Measurements from ENCODE around the gene NAV2. TPM values are rescaled to one million over a fixed set of nuclear protein-coding genes. Genes with fewer than 3 reads are reported as not detected.

NAV2 gene
- total and polyA plus RNA-seq, 4 experiments from 2014 or later = 1.1 to 6.2 (median 4.2) TPM; not detected in 1

- intact Hi-C loops (cut with micrococcal nuclease) = no loop called here
- Histone ChIP-seq H3K27ac (ENCODE audit: low read depth, low read length) (no peak overlapping the region), H3K4me1 (ENCODE audit: insufficient read depth, low read length) (no peaks in the 10 kb centered on the region), H3K36me3 (ENCODE audit: insufficient read depth, low read length) (no peaks in the 10 kb centered on the region), H3K9me3 (ENCODE audit: control insufficient read depth in 1 of 2, low read length in 2 of 2) (no peaks in the 10 kb centered on the region), H3K27me3 (ENCODE audit: insufficient read depth, low read length) (no peaks in the 10 kb centered on the region), H3K4me3 (ENCODE audit: low read length in 2 of 2) (no peak overlapping the region)
- Mint-ChIP-seq H3K4me3 (no peak overlapping the region), H3K27ac (no peak overlapping the region), H3K27me3 (peaks cover 0 to 3% of the 10 kb centered on the region in 2 donors), H3K36me3 (no peaks in the 10 kb centered on the region), H3K9me3 (no peaks in the 10 kb centered on the region), H3K4me1 (no peaks in the 10 kb centered on the region)
- POLR2A ChIA-PET (ENCODE audit: partially characterized antibody) = no interaction called here
- DNase-seq = no peak
- CTCF ChIA-PET (ENCODE audit: partially characterized antibody) = interaction anchor here (1.0 kb wide), 1 partner anchor 10 kb away, joined by 4 read pairs; no protein-coding TSS in a partner anchor
Measured at GRCh38 chr11:19929655-19930054, 217.0 kb downstream of the NAV2 start.

- POLR2A ChIA-PET (ENCODE audit: partially characterized antibody) = no interaction called here
Measured at GRCh38 chr11:19931141-19931770, 218.6 kb downstream of the NAV2 start.

GRCh38 chr11:19931771-19932369 lies 219.2 kb downstream of the NAV2 start:
- Histone ChIP-seq H3K27ac (ENCODE audit: low read depth, low read length) (no peak overlapping the region), H3K4me3 (ENCODE audit: low read length in 2 of 2) (no peak overlapping the region), H3K36me3 (ENCODE audit: insufficient read depth, low read length) (no peaks in the 10 kb centered on the region), H3K27me3 (ENCODE audit: insufficient read depth, low read length) (no peaks in the 10 kb centered on the region), H3K4me1 (ENCODE audit: insufficient read depth, low read length) (no peaks in the 10 kb centered on the region), H3K9me3 (ENCODE audit: control insufficient read depth in 1 of 2, low read length in 2 of 2) (no peaks in the 10 kb centered on the region)
- Mint-ChIP-seq H3K36me3 (no peaks in the 10 kb centered on the region), H3K4me3 (no peak overlapping the region), H3K4me1 (no peaks in the 10 kb centered on the region), H3K27me3 (no peaks in the 10 kb centered on the region), H3K9me3 (no peaks in the 10 kb centered on the region), H3K27ac (no peak overlapping the region)
- no peak for DNase-seq
- intact Hi-C loops (cut with micrococcal nuclease) = no loop called here
- ChIA-PET CTCF (ENCODE audit: partially characterized antibody) (interaction anchor here (0.5 to 1.1 kb wide), 2 partner anchors 18 to 201 kb away, joined by 3 read pairs; no protein-coding TSS in a partner anchor), POLR2A (ENCODE audit: partially characterized antibody) (no interaction called here)

More at GRCh38 chr11:19931141-19931770, 218.6 kb downstream of the NAV2 start:
- Mint-ChIP-seq H3K27me3 (peaks cover 0 to 1% of the 10 kb centered on the region in 2 donors), H3K4me1 (no peaks in the 10 kb centered on the region), H3K27ac (no peak overlapping the region), H3K9me3 (no peaks in the 10 kb centered on the region), H3K4me3 (no peak overlapping the region), H3K36me3 (no peaks in the 10 kb centered on the region)
- Histone ChIP-seq H3K9me3 (ENCODE audit: control insufficient read depth in 1 of 2, low read length in 2 of 2) (no peaks in the 10 kb centered on the region), H3K27me3 (ENCODE audit: insufficient read depth, low read length) (no peaks in the 10 kb centered on the region), H3K4me3 (ENCODE audit: low read length in 2 of 2) (no peak overlapping the region), H3K4me1 (ENCODE audit: insufficient read depth, low read length) (no peaks in the 10 kb centered on the region), H3K36me3 (ENCODE audit: insufficient read depth, low read length) (no peaks in the 10 kb centered on the region), H3K27ac (ENCODE audit: low read depth, low read length) (no peak overlapping the region)
- DNase-seq = no peak
- intact Hi-C loops (cut with micrococcal nuclease) = no loop called here
- CTCF ChIA-PET (ENCODE audit: partially characterized antibody) = interaction anchor here (1.1 kb wide), 1 partner anchor 19 kb away, joined by 3 read pairs; no protein-coding TSS in a partner anchor

- no peak overlapping the region for H3K4me3 ChIP-seq (ENCODE audit: low read length in 2 of 2)
- no peak overlapping the region for H3K27ac Mint-ChIP-seq
- ChIA-PET CTCF (ENCODE audit: partially characterized antibody) (interaction anchor here (0.7 to 1.8 kb wide), 2 partner anchors 9 to 17 kb away, joined by 5 to 6 read pairs; no protein-coding TSS in a partner anchor), POLR2A (ENCODE audit: partially characterized antibody) (no interaction called here)
- DNase-seq = no peak
- H3K36me3 ChIP-seq (ENCODE audit: insufficient read depth, low read length) = no peaks in the 10 kb centered on the region
- H3K4me1 Mint-ChIP-seq = peaks cover 0 to 3% (median 0%) of the 10 kb centered on the region in 4 donors
- no peaks in the 10 kb centered on the region for H3K9me3 ChIP-seq (ENCODE audit: control insufficient read depth in 1 of 2, low read length in 2 of 2)
- no peak overlapping the region for H3K4me3 Mint-ChIP-seq
- H3K36me3 Mint-ChIP-seq = no peaks in the 10 kb centered on the region
- H3K27me3 Mint-ChIP-seq = no peaks in the 10 kb centered on the region
- H3K27me3 ChIP-seq (ENCODE audit: insufficient read depth, low read length) = no peaks in the 10 kb centered on the region
- no peak overlapping the region for H3K27ac ChIP-seq (ENCODE audit: low read depth, low read length)
- H3K9me3 Mint-ChIP-seq = no peaks in the 10 kb centered on the region
- intact Hi-C loops (cut with micrococcal nuclease) = no loop called here
- no peaks in the 10 kb centered on the region for H3K4me1 ChIP-seq (ENCODE audit: insufficient read depth, low read length)
Measured at GRCh38 chr11:19933132-19933735, 220.6 kb downstream of the NAV2 start.

GRCh38 chr11:19933801-19934488 lies 221.3 kb downstream of the NAV2 start:
- DNase-seq = no peak
- no peaks in the 10 kb centered on the region for H3K9me3 ChIP-seq (ENCODE audit: control insufficient read depth in 1 of 2, low read length in 2 of 2)
- ChIA-PET POLR2A (ENCODE audit: partially characterized antibody) (no interaction called here), CTCF (ENCODE audit: partially characterized antibody) (interaction anchor here (1.3 to 1.8 kb wide), 2 partner anchors 13 to 16 kb away, joined by 4 to 6 read pairs; no protein-coding TSS in a partner anchor)
- H3K4me3 ChIP-seq (ENCODE audit: low read length in 2 of 2) = no peak overlapping the region
- Mint-ChIP-seq H3K4me3 (no peak overlapping the region), H3K27me3 (no peaks in the 10 kb centered on the region), H3K36me3 (no peaks in the 10 kb centered on the region), H3K27ac (no peak overlapping the region), H3K4me1 (peaks cover 0 to 3% (median 0%) of the 10 kb centered on the region in 4 donors), H3K9me3 (no peaks in the 10 kb centered on the region)
- H3K4me1 ChIP-seq (ENCODE audit: insufficient read depth, low read length) = no peaks in the 10 kb centered on the region
- intact Hi-C loops (cut with micrococcal nuclease) = no loop called here
- H3K27me3 ChIP-seq (ENCODE audit: insufficient read depth, low read length) = no peaks in the 10 kb centered on the region
- H3K27ac ChIP-seq (ENCODE audit: low read depth, low read length) = no peak overlapping the region
- H3K36me3 ChIP-seq (ENCODE audit: insufficient read depth, low read length) = no peaks in the 10 kb centered on the region

- intact Hi-C loops (cut with micrococcal nuclease) = no loop called here
- ChIA-PET CTCF (ENCODE audit: partially characterized antibody) (interaction anchor here (1.3 to 1.9 kb wide), 3 partner anchors 12 to 16 kb away, joined by 4 to 15 read pairs (median 6); no protein-coding TSS in a partner anchor), POLR2A (ENCODE audit: partially characterized antibody) (no interaction called here)
Measured at GRCh38 chr11:19934828-19935259, 222.2 kb downstream of the NAV2 start.

GRCh38 chr11:19935507-19935906 lies 222.9 kb downstream of the NAV2 start:
- no peaks in the 10 kb centered on the region for H3K27me3 ChIP-seq (ENCODE audit: insufficient read depth, low read length)
- Mint-ChIP-seq H3K9me3 (no peaks in the 10 kb centered on the region), H3K4me1 (peaks cover 0 to 3% (median 0%) of the 10 kb centered on the region in 4 donors), H3K36me3 (no peaks in the 10 kb centered on the region), H3K27me3 (no peaks in the 10 kb centered on the region), H3K27ac (no peak overlapping the region), H3K4me3 (no peak overlapping the region)
- intact Hi-C loops (cut with micrococcal nuclease) = no loop called here
- no peak overlapping the region for H3K4me3 ChIP-seq (ENCODE audit: low read length in 2 of 2)
- no peak overlapping the region for H3K27ac ChIP-seq (ENCODE audit: low read depth, low read length)
- ChIA-PET POLR2A (ENCODE audit: partially characterized antibody) (no interaction called here), CTCF (ENCODE audit: partially characterized antibody) (interaction anchor here (1.0 to 1.9 kb wide), 3 partner anchors 11 to 38 kb away, joined by 3 to 15 read pairs (median 4); no protein-coding TSS in a partner anchor)
- H3K9me3 ChIP-seq (ENCODE audit: control insufficient read depth in 1 of 2, low read length in 2 of 2) = no peaks in the 10 kb centered on the region
- no peak for DNase-seq
- no peaks in the 10 kb centered on the region for H3K36me3 ChIP-seq (ENCODE audit: insufficient read depth, low read length)
- no peaks in the 10 kb centered on the region for H3K4me1 ChIP-seq (ENCODE audit: insufficient read depth, low read length)

More at GRCh38 chr11:19934828-19935259, 222.2 kb downstream of the NAV2 start:
- H3K27me3 Mint-ChIP-seq = no peaks in the 10 kb centered on the region
- Histone ChIP-seq H3K9me3 (ENCODE audit: control insufficient read depth in 1 of 2, low read length in 2 of 2) (no peaks in the 10 kb centered on the region), H3K4me1 (ENCODE audit: insufficient read depth, low read length) (no peaks in the 10 kb centered on the region), H3K27me3 (ENCODE audit: insufficient read depth, low read length) (no peaks in the 10 kb centered on the region), H3K36me3 (ENCODE audit: insufficient read depth, low read length) (no peaks in the 10 kb centered on the region), H3K27ac (ENCODE audit: low read depth, low read length) (no peak overlapping the region), H3K4me3 (ENCODE audit: low read length in 2 of 2) (no peak overlapping the region)
- H3K27ac Mint-ChIP-seq = no peak overlapping the region
- no peak overlapping the region for H3K4me3 Mint-ChIP-seq
- no peaks in the 10 kb centered on the region for H3K36me3 Mint-ChIP-seq
- H3K9me3 Mint-ChIP-seq = no peaks in the 10 kb centered on the region
- H3K4me1 Mint-ChIP-seq = peaks cover 0 to 3% (median 0%) of the 10 kb centered on the region in 4 donors
- DNase-seq = no peak

Data from CD4-positive, alpha-beta memory T cell (primary cell).